ENCODE data around the gene PTGIS. TPM values are rescaled to one million over a fixed set of nuclear protein-coding genes. Genes with fewer than 3 reads are reported as not detected.

Gene PTGIS
- total RNA-seq, 1 experiment from 2014 or later, result 20.0 TPM

GRCh38 chr20:49557449-49557848 lies 10.5 kb downstream of the PTGIS start:
- H2AFZ ChIP-seq (ENCODE audit: low read length), result no peak overlapping the region

More at GRCh38 chr20:49557449-49557848, 10.5 kb downstream of the PTGIS start:
- Histone ChIP-seq H3K4me2 (ENCODE audit: insufficient read depth, insufficient read length, low read length) (no peak overlapping the region), H3K79me2 (ENCODE audit: insufficient read depth, low read length) (no peaks in the 10 kb centered on the region; the same call in 1 of the 2 replicates), H2AK5ac (ENCODE audit: insufficient read length, low read length) (no peak overlapping the region), H2BK15ac (ENCODE audit: low read depth, low read length) (no peak overlapping the region), H2BK120ac (ENCODE audit: low read depth, low read length, poor library complexity, severe bottlenecking) (no peak overlapping the region), H3K23ac (ENCODE audit: insufficient read length, low read depth, low read length) (no peak overlapping the region), H3K4me1 (ENCODE audit: insufficient read depth, low read length) (no peaks in the 10 kb centered on the region; the same call in 1 of the 2 replicates), H4K5ac (ENCODE audit: insufficient read length, low read depth, low read length) (no peak overlapping the region), H4K8ac (replicated peaks; ENCODE audit: insufficient read length, low read depth, low read length) (no peak overlapping the region), H3K9me3 (ENCODE audit: control insufficient read depth, low read depth, low read length) (no peaks in the 10 kb centered on the region), H2BK12ac (ENCODE audit: insufficient read length, low read depth, low read length) (no peak overlapping the region), H3K18ac (ENCODE audit: insufficient read length, low read depth, low read length) (no peak overlapping the region), H4K20me1 (ENCODE audit: control insufficient read depth, insufficient read depth, insufficient read length) (no peaks in the 10 kb centered on the region), H3K4ac (ENCODE audit: low read depth, low read length) (no peak overlapping the region), H3K27me3 (ENCODE audit: insufficient read depth, low read length) (no peaks in the 10 kb centered on the region), H2BK5ac (ENCODE audit: insufficient read length, low read length) (no peak overlapping the region), H3K27ac (ENCODE audit: insufficient read length, low read depth, low read length) (no peak overlapping the region), H3T11ph (ENCODE audit: low read length) (no peak overlapping the region), H2BK20ac (ENCODE audit: low read depth, low read length, poor library complexity, severe bottlenecking) (no peak overlapping the region), H3K23me2 (ENCODE audit: insufficient read length, low read depth, low read length, poor library complexity, severe bottlenecking) (no peaks in the 10 kb centered on the region), H3K14ac (ENCODE audit: insufficient read depth, low read length) (no peak overlapping the region), H3K56ac (ENCODE audit: insufficient read length, low read depth, low read length) (no peak overlapping the region), H3K79me1 (ENCODE audit: insufficient read depth, low read depth, low read length, poor library complexity, severe bottlenecking) (no peaks in the 10 kb centered on the region), H3K9ac (ENCODE audit: extremely low read depth, insufficient read length, low read length) (no peak overlapping the region), H4K91ac (ENCODE audit: insufficient read length, low read depth, low read length) (no peak overlapping the region)
- WGBS (ENCODE audit: extremely low coverage, insufficient read length, low lambda C conversion rate), result no CpG with 5 or more reads among the region's 5 CpGs
- Mint-ChIP-seq H3K36me3 (ENCODE audit: insufficient read depth in 1 of 3, low read depth in 3 of 3) (peaks cover 15 to 32% (median 16%) of the 10 kb centered on the region in 3 experiments), H3K4me1 (peaks cover 5 to 21% of the 10 kb centered on the region in 2 experiments), H3K27me3 (ENCODE audit: low read depth) (no peaks in the 10 kb centered on the region), H3K4me3 (no peak overlapping the region), H3K27ac (no peak overlapping the region), H3K9me3 (peaks cover 10 to 20% of the 10 kb centered on the region in 2 experiments; a peak in 4 of 5 replicates)
- TF ChIP-seq CTCF (conservative IDR thresholded peaks at IDR 0.05), result no peak
- no peak for DNase-seq

Data from H9 (cell line).